Measurements from ENCODE around the gene THRAP3. TPM values are rescaled to one million over a fixed set of nuclear protein-coding genes. Genes with fewer than 3 reads are reported as not detected.
A peak's percentile ranks its signal among the peaks of the same experiment; 100 is the strongest.

THRAP3 gene
- total RNA-seq, 1 experiment from 2014 or later = 133 TPM

DNA sequence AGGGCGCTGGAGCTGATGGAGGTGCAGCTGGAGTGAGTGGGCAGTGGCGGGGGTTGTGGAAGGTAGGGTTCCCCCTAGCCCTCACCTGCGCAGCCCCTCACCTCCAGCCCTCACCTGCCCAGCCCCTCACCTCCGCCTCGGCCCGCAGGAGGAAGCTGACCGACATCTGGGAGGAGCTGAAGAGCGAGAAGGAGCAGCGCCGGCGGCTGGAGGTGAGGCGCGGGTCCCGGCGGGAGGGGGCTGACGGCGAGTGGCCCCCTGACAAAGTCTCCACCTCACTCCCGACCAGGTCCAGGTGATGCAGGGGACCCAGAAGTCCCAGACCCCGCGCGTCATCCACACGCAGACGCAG is 96.5 kb downstream of the THRAP3 start:
- peaks cover 12% of the 10 kb centered on the region for H3K4me1 ChIP-seq (ENCODE audit: insufficient read depth, low read length, poor library complexity, severe bottlenecking)
- H3K9me3 ChIP-seq (ENCODE audit: low read depth, low read length, poor library complexity, severe bottlenecking) = no peaks in the 10 kb centered on the region
- H3K4me3 ChIP-seq (ENCODE audit: low read depth, low read length, poor library complexity, severe bottlenecking) = no peak overlapping the region
- no peak for DNase-seq (ENCODE audit: low spot score)
- no TSS peak for BruUV-seq (replicated peaks)
- ChIA-PET CTCF (no interaction called here), POLR2A (ENCODE audit: low non-redundant PET) (no interaction called here)
- TF ChIP-seq, protein P1, sequence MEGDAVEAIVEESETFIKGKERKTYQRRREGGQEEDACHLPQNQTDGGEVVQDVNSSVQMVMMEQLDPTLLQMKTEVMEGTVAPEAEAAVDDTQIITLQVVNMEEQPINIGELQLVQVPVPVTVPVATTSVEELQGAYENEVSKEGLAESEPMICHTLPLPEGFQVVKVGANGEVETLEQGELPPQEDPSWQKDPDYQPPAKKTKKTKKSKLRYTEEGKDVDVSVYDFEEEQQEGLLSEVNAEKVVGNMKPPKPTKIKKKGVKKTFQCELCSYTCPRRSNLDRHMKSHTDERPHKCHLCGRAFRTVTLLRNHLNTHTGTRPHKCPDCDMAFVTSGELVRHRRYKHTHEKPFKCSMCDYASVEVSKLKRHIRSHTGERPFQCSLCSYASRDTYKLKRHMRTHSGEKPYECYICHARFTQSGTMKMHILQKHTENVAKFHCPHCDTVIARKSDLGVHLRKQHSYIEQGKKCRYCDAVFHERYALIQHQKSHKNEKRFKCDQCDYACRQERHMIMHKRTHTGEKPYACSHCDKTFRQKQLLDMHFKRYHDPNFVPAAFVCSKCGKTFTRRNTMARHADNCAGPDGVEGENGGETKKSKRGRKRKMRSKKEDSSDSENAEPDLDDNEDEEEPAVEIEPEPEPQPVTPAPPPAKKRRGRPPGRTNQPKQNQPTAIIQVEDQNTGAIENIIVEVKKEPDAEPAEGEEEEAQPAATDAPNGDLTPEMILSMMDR (conservative IDR thresholded peaks at IDR 0.05; ENCODE audit: low read depth, low read length) = no peak
- no peak for TF ChIP-seq EZH2 (IDR thresholded peaks at IDR 0.05; ENCODE audit: borderline replicate concordance, low read depth, low read length, poor library complexity, severe bottlenecking)
- no peak overlapping the region for H3K27ac ChIP-seq (ENCODE audit: low read depth, low read length, poor library complexity, severe bottlenecking)
- H3K36me3 ChIP-seq (ENCODE audit: insufficient read depth, low read length, poor library complexity, severe bottlenecking) = no peaks in the 10 kb centered on the region
- intact Hi-C loops (cut with micrococcal nuclease; ENCODE audit: unreplicated experiment) = no loop called here
- no peaks in the 10 kb centered on the region for H3K27me3 ChIP-seq (replicated peaks; ENCODE audit: insufficient read depth, low read depth, low read length, poor library complexity)

DNA sequence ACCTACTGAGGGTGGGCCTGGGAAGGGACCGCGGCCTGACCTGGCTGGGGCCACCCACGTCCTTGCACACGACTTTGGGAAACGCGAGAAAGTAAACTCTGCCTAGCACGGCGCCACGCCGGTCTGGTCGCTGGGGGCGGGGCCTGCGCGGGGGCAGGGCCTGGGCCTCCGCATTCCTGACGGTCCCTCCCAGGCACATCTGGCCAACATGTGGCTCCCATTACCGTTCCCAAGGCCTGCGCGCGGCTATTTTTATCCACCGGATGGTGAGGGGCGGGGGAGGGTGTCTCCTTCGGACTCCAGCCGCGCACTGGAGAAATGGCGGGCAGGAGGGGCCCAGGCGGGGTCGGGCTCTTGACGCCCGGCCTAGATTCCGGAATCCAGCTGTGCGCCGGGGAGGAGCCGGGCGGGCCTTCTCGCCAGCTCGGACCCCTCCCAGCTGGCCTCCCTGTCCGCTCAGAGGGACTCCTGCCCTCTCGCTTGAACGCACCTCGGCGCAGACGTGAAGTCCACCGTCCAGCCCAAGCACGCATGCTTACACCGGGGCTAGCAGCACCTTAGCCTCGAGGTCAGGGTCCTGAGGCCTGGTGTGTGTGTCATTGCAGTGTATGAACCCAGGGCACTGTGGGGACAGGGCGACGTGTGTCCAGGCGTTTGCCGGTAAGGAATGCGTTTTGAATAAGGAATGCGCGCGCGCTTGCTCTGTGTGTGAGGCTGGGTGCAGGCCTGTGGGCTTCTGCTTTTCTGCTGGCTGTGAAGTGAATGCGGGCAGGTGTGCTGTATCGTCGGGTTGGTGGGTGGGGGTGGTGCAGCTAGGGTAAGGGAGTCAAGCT is 97.1 kb downstream of the THRAP3 start:
- CTCF ChIA-PET = no interaction called here

DNA sequence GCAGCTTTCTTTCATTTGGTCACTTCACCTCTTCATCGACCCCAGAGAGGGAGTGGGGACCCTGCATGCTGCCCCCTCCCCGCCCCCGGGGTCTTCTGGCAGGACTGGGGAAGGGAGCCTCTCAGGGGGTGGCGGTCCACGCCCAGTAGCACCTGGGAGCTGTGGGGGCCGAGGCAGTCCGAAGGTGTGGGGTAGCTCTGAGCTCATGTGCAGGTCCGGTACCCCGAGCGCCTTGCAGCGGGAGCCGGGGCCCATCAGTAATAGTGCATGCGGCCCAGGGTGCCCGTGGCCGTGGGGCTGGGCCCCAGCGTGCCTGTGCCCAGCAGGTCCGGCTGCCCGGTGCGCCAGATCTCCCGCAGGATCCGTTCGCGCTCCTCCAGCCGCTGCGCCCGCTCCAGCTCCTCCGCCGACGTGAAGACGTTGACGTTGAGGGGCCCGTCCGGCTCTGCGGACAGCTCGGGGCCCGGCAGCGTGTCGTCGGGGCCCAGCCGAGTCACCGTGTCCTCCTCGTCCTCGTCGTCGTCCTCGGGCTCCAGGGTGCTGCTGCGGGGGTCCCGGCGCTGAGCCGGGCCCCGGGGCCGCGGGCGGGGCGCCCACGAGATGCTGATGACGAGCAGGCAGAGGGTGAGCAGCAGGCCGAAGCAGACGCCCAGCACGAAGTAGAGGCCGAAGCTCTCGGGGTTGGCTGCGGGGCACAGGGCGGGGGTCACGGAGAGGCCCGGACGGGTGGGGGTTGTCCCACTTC is 98.0 kb downstream of the THRAP3 start:
- intact Hi-C loops (cut with micrococcal nuclease; ENCODE audit: unreplicated experiment) = no loop called here
- no peak for DNase-seq (ENCODE audit: low spot score)
- peak overlapping the region; percentile 65 for H3K4me3 ChIP-seq (ENCODE audit: low read depth, low read length, poor library complexity, severe bottlenecking)
- CTCF ChIA-PET = no interaction called here
- no peak for TF ChIP-seq EZH2 (IDR thresholded peaks at IDR 0.05; ENCODE audit: borderline replicate concordance, low read depth, low read length, poor library complexity, severe bottlenecking)
- TF ChIP-seq, protein P1 (conservative IDR thresholded peaks at IDR 0.05; ENCODE audit: low read depth, low read length) = no peak
- POLR2A ChIA-PET (ENCODE audit: low non-redundant PET) = no interaction called here
- H3K9me3 ChIP-seq (ENCODE audit: low read depth, low read length, poor library complexity, severe bottlenecking) = no peaks in the 10 kb centered on the region
- no peaks in the 10 kb centered on the region for H3K27me3 ChIP-seq (replicated peaks; ENCODE audit: insufficient read depth, low read depth, low read length, poor library complexity)
- peaks cover 12% of the 10 kb centered on the region for H3K4me1 ChIP-seq (ENCODE audit: insufficient read depth, low read length, poor library complexity, severe bottlenecking)
- BruUV-seq (replicated peaks) = no TSS peak
- no peaks in the 10 kb centered on the region for H3K36me3 ChIP-seq (ENCODE audit: insufficient read depth, low read length, poor library complexity, severe bottlenecking)
- H3K27ac ChIP-seq (ENCODE audit: low read depth, low read length, poor library complexity, severe bottlenecking) = no peak overlapping the region

More for the DNA sequence above, 97.1 kb downstream of the THRAP3 start:
- Histone ChIP-seq H3K4me3 (ENCODE audit: low read depth, low read length, poor library complexity, severe bottlenecking) (no peak overlapping the region), H3K9me3 (ENCODE audit: low read depth, low read length, poor library complexity, severe bottlenecking) (no peaks in the 10 kb centered on the region), H3K4me1 (ENCODE audit: insufficient read depth, low read length, poor library complexity, severe bottlenecking) (peaks cover 12% of the 10 kb centered on the region), H3K36me3 (ENCODE audit: insufficient read depth, low read length, poor library complexity, severe bottlenecking) (no peaks in the 10 kb centered on the region), H3K27ac (ENCODE audit: low read depth, low read length, poor library complexity, severe bottlenecking) (no peak overlapping the region), H3K27me3 (replicated peaks; ENCODE audit: insufficient read depth, low read depth, low read length, poor library complexity) (no peaks in the 10 kb centered on the region)
- POLR2A ChIA-PET (ENCODE audit: low non-redundant PET) = no interaction called here
- no peak for DNase-seq (ENCODE audit: low spot score)
- BruUV-seq (replicated peaks) = no TSS peak
- intact Hi-C loops (cut with micrococcal nuclease; ENCODE audit: unreplicated experiment) = no loop called here
- TF ChIP-seq, protein P1 (conservative IDR thresholded peaks at IDR 0.05; ENCODE audit: low read depth, low read length) = no peak
- TF ChIP-seq EZH2 (IDR thresholded peaks at IDR 0.05; ENCODE audit: borderline replicate concordance, low read depth, low read length, poor library complexity, severe bottlenecking) = no peak
